GM21825 (cell line): ENCODE data around the gene CRB3.

Experiments
- ATAC-seq: cut with Tn5 transposase; IDR thresholded peaks from one replicate; pipeline ENCODE4 v1.9.1; 2021; ENCODE audit warnings: mild to moderate bottlenecking, moderate library complexity; ENCODE audit not compliant: unreplicated experiment

The CRB3 gene

DNA sequence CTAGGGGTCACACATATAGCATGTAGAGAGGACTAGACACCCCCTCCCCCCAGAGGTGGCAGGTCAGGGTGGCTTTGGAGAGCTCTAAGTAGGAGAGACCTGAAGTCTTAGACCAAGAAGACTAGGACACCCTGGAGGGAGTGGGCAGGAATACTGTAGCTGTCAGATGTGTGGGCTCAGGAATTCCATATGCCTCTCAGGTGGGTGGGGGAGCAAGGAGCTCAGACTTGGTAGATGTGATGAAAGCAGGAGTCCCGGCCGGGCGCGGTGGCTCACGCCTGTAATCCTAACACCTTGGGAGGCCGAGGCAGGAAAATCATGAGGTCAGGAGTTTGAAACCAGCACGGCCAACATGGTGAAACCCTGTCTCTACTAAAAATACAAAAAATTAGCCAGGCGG is 1.6 kb downstream of the CRB3 start:
- ATAC-seq, result no peak

- ATAC-seq, result no peak
Observed at GRCh38 chr19:6466526-6467248, 2.6 kb downstream of the CRB3 start.

DNA sequence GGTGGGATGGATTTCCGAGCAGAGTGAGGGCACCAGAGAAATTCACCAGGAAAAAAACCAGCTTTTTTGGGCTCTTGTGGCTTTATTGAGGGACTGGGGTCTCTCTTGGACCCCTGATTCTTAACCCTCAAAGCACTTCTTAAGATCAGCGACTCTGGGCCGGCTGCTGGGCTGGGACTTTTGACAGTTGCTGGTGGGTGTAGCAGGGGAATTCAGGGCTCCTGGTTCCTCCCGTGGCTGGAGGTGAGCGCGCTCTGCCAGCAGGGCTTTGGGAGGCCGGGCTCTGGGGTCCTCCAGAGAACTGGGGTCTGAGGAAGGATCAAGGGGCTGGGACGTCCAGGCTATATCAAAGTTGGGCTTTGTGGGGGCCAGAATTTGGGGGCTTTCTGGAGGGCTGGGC is 3.3 kb downstream of the CRB3 start:
- ATAC-seq, result no peak

GRCh38 chr19:6470173-6470572 is 6.1 kb downstream of the CRB3 start:
- no peak for ATAC-seq

DNA sequence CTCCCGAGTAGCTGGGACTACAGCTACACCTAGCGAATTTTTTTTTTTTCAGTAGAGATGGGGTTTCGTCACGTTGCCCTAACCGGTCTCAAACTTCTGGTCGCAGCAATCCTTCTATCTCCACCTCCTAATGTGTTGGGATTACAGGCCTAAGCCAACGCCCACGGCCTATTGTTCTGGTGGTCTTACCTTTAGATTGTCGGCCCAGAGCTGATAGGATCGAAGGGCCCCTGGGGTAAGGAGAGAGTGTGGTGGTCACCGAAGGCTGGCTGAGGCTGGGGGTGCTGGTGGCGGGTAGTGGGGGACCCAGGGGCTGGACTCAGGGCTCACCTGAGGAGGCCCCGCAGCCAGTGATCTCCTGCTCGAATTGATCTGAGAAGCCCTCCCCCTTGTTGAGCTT is 7.0 kb downstream of the CRB3 start:
- no peak for ATAC-seq

DNA sequence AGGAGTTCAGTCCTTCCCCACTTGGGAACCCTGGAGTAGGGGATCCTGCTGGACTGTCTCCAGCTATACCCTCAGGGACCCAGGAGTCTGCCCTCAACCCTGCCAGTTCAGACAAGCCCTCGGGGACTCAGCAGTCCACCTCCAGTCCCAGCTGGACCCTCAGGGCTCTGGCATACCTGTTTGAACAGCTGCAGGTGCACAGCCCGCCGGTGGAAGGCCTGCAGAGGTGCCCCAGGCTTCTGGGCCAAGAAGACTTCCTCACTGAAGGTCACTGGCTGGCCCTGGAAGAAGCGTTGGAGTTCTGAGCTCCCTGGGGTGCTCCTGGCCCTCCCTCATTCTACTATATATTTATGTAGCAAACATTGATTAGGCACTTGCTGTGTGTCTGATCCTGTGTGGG is 8.6 kb downstream of the CRB3 start:
- ATAC-seq, result no peak

DNA sequence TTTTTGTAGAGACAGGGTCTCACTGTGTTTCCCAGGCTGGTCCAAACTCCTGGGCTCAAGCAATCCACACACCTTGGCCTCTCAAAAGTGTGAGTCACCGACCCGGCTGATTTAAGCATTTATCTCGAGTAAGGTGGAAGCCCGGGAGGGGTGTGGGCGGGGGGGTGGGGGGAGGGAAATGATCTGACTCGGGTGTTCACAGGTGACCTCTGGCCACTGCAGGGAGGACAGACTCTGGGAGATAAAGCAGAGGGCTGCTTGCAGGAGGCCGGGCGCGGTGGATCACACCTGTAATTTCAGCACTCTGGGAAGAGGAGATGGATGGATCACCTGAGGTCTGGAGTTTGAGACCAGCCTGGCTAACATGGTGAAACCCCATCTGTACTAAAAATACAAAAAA is 9.6 kb downstream of the CRB3 start:
- no peak for ATAC-seq

DNA sequence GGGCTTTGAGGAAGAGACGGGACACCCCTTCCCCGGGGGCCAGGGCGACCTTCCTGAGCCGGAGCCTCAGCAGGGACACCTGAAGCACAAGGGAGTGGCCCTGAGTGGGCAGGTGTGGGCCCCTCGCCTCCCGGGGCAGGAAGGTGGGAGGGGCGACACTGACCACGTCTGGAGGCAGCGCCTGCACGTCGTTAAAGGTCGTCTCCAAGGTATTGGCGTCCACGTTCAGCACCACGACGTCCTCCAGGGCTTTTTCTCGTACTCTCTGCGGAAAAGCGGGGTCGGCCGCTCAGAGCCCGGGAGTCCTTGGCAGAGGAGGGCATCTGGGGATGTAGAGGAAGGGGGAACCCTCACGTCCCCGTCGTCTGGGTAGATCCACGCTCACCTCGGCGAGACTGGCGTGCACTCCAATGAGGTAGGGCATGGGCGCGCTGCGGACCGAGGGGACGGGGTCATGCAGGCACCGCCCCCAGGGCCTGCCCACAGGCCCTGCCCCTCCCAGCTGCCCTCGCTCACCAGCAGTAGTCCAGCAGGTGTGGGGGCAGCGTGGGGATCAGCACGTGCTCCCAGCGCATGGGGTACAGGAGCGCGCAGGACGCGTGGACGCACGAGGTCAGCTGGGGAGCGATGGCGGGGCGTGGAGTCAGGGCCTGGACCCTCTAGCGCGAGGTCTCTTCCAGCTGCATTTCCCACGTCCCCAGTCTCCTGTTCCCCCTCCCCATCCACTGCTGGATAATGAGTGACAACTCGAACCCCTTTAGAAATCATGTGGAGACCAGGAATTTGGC is 11.4 kb downstream of the CRB3 start:
- no peak for ATAC-seq

GRCh38 chr19:6476155-6476895 is 12.3 kb downstream of the CRB3 start:
- no peak for ATAC-seq

DNA sequence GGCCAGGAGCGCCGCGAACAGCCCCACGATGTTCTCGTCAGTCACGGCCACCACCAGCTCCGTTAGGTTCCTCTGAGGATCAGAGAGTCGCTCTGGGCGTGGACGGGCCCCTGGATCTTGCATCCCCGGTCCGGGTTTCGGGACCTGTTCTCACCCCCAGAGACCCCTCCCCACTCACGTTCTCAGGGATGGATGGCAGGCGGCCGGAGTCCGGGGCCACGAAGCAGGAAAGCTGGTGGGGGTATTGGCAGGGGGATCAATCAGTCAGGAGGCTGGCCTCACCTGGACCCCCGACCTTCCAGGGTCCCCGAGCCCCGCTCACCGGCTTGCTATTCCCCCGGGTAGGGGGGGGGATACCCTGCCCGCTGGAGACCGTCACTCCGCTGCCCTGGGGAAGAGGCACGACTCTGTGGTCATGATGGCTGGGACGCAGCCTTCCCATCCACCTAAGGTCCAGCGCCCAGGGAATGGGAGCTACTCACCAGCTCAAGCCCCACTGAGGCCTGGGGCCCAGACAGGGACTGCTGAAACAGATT is 12.9 kb downstream of the CRB3 start:
- ATAC-seq, result no peak

GRCh38 chr19:6478815-6479214 is 14.7 kb downstream of the CRB3 start:
- ATAC-seq, result no peak

DNA sequence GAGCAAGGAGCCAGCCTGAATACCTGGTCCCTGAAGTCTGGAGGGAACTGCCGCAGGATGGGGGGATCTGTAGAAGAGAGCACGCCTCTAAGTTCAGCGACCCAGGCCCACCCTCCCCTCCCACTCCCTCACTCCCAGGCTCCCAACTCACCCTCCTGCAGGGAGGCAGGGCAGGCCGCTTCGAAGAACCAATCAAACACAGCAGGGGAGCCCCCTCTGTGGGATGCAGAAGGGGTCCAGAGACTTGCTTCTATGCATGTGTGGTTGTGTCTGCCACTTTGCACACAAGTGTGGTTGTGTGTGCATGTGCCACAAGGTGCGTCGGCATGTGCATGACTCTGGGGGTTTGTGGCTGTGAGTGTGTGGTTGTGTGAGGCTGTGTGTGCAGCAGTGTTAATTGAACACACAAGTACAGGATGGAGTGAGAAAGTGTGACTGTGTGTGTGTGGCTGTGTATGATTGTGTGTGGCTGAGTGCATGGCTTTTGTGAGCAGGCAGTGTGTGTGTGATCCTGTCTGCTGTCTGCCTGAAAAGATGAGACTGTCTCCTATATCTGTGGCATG is 15.8 kb downstream of the CRB3 start:
- ATAC-seq, result no peak

GRCh38 chr19:6480848-6481415 is 16.9 kb downstream of the CRB3 start:
- peak; percentile 20 for ATAC-seq

DNA sequence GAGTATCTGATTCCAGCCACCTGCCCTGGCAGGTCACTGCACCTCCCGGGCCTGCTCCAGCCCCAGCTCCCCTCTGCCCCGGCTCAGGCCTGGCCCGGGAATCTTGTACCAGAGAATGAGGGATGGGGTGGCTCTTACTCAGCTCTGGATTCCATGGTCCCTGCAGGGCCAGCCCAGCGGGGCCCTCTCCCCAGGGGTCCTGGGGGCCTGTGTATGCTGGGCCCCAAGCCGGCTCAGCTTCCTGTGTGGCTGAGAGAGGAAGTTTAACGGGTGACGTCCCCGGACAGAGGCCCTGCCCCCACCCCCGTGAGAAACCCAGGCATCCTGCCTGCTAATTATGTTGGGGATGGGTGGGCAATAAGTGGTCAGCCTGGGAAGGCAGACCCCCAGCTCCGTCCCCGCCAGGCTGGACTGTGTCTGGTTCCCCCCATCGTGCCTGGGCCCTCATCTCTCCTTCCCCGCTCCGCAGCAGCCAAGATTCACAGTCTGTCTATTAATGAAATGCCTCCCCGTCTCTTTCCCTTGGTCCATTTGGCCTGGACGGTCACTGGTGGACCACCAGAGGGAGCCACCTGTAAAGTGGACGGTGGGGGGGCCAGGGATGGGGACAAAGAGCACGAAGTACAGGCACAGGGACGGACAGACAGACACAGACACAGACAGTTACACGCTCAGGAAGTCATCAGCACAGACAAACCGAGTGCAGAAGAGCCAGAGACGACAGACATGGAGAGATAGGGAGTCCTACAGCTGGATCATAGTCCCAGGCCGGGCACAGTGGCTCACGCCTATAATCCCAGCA is 17.7 kb downstream of the CRB3 start, which contains the start of gene DENND1C:
Gene DENND1C, minus strand, starts transcription at position 247 of the 802 bp plus-strand sequence. Its CDS starts 92 bp downstream, at position 155.
- ATAC-seq, result peak; percentile 57

DNA sequence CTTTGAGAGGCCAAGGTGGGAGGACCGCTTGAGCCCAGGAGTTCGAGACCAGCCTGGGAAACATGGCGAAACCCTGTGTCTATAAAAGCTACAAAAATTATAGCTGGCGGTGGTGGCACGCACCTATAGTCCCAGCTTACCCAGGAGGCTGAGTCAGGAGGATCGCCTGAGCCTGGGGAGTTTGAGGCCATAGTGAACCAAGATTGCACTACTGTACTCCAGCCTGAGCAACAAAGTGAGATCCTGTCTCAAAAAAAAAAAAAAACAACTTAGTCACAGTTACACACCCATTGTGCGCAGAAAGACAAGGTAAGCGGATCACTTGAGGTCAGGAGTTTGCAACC is 18.2 kb downstream of the CRB3 start:
- no peak for ATAC-seq

DNA sequence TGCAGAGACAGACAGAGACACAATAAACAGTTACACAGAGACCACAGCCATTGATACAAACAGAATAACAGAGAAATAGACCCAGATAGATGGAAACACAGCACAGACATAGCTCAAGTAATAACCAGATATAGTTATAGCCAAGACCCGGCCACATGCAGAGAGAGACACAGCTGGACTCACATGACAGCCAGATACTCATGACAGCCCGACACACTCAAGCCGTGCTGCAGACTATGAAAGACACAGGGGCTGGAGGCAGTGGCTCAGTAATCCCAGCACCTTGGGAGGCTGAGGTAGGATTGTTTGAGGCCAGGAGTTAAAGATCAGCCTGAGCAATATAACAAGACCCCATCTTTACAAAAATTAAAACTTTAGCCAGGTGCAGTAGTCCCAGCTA is 19.2 kb downstream of the CRB3 start:
- no peak for ATAC-seq

DNA sequence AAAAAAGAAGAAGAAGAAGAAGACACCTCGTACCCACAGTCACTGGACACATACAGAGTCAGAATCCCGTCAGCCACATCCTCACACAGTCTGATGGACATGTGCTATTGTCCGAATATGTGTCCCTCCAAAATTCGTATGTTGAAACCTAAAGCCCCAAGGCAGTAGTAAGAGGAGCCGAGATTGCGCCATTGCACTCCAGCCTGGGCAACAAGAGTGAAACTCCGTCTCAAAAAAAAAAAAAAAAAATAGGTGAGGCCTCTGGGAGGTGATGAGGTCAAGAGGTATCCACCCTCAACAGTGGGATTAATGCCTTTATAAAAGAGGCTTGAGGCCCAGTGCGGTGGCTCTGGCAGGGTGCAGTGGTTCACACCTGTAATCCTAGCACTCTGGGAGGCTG is 20.2 kb downstream of the CRB3 start:
- ATAC-seq, result no peak

GRCh38 chr19:6484831-6485230 is 20.8 kb downstream of the CRB3 start:
- no peak for ATAC-seq

GRCh38 chr19:6489278-6490061 is 25.4 kb downstream of the CRB3 start:
- peak; percentile 58 for ATAC-seq
